Neuronal stem cell (in vitro differentiated cells): ENCODE measurements around the gene IFI27L2.

Source experiments
- DNase-seq: peaks from one replicate; pipeline ENCODE4 v3.0.0-alpha.2; 2013; ENCODE audit warnings: low spot score
- H2AFZ ChIP-seq: one replicate; pipeline ENCODE4 v1.6.1; 2013; ENCODE audit warnings: mild to moderate bottlenecking, low read length, inconsistent platforms
- H2AK5ac ChIP-seq: 2 replicates; pipeline ENCODE4 v1.6.1; 2013; ENCODE audit warnings: low read depth, mild to moderate bottlenecking, inconsistent platforms, low read length, moderate library complexity, mixed read lengths
- H2BK120ac ChIP-seq: 2 replicates; pipeline ENCODE4 v1.6.1; 2013; ENCODE audit warnings: low read depth, mild to moderate bottlenecking, inconsistent platforms, low read length, moderate library complexity, mixed read lengths
- H2BK12ac ChIP-seq: one replicate; pipeline ENCODE4 v1.6.1; 2013; ENCODE audit warnings: low read length, inconsistent platforms
- H2BK15ac ChIP-seq: 2 replicates; pipeline ENCODE4 v1.6.1; 2013; ENCODE audit warnings: mild to moderate bottlenecking, low read length, inconsistent platforms, mixed read lengths
- H2BK5ac ChIP-seq: one replicate; pipeline ENCODE4 v1.6.1; 2013; ENCODE audit warnings: inconsistent platforms, mild to moderate bottlenecking, low read length, moderate library complexity
- H3K14ac ChIP-seq: one replicate; pipeline ENCODE4 v1.6.1; 2013; ENCODE audit warnings: low read length, inconsistent platforms
- H3K18ac ChIP-seq: 2 replicates; pipeline ENCODE4 v1.6.1; 2013; ENCODE audit warnings: low read length, inconsistent platforms
- H3K23ac ChIP-seq: 2 replicates; pipeline ENCODE4 v1.6.1; 2013; ENCODE audit warnings: low read depth, mild to moderate bottlenecking, mixed read lengths, low read length, inconsistent platforms; ENCODE audit not compliant: poor library complexity
- H3K27ac ChIP-seq: replicated peaks from 3 replicates; pipeline ENCODE4 v1.5.1; 2013; ENCODE audit warnings: low read length, inconsistent platforms
- H3K27me3 ChIP-seq, 3 experiments: 2 replicates each; pipeline ENCODE4 v1.6.1; 2013; ENCODE audit warnings: low read length in 3 of 3, mild to moderate bottlenecking in 2 of 3, inconsistent platforms in 1 of 3, low read depth in 1 of 3, mixed read lengths in 1 of 3, moderate library complexity in 1 of 3; ENCODE audit not compliant: control insufficient read depth in 3 of 3, insufficient read depth in 3 of 3
- H3K36me3 ChIP-seq, 2 donors: replicated peaks in 1 of 2; 2 replicates each; pipeline ENCODE4 v1.6.1; 2013; ENCODE audit warnings: low read length in 2 of 2; ENCODE audit not compliant: control insufficient read depth in 2 of 2, insufficient read depth in 2 of 2
- H3K4ac ChIP-seq: 2 replicates; pipeline ENCODE4 v1.6.1; 2013; ENCODE audit warnings: inconsistent platforms, mild to moderate bottlenecking, low read length, moderate library complexity
- H3K4me1 ChIP-seq, 2 donors: 1 replicate in 1 of 2; 2 replicates in 1 of 2; pipeline ENCODE4 v1.6.1; 2013; ENCODE audit warnings: low read length in 2 of 2, low read depth in 1 of 2; ENCODE audit not compliant: control insufficient read depth in 2 of 2, insufficient read depth in 1 of 2
- H3K4me2 ChIP-seq: one replicate; pipeline ENCODE4 v1.6.1; 2013; ENCODE audit warnings: mild to moderate bottlenecking, low read length, inconsistent platforms; ENCODE audit not compliant: insufficient read depth, poor library complexity, severe bottlenecking
- H3K4me3 ChIP-seq, 2 donors: 2 replicates each; pipeline ENCODE4 v1.5.1; 2013; ENCODE audit warnings: low read length in 2 of 2, mild to moderate bottlenecking in 2 of 2, inconsistent platforms in 1 of 2, moderate library complexity in 1 of 2
- H3K79me1 ChIP-seq: one replicate; pipeline ENCODE4 v1.6.1; 2013; ENCODE audit warnings: low read depth, mild to moderate bottlenecking, inconsistent platforms, low read length, moderate library complexity
- H3K9ac ChIP-seq: one replicate; pipeline ENCODE4 v1.6.1; 2013; ENCODE audit warnings: mild to moderate bottlenecking, low read depth, low read length, inconsistent platforms; ENCODE audit not compliant: poor library complexity
- H3K9me3 ChIP-seq, 2 donors: replicated peaks in 1 of 2; 2 replicates each; pipeline versions ENCODE3 to v1.6.1; 2013; ENCODE audit warnings: low read length in 2 of 2, mild to moderate bottlenecking in 2 of 2, inconsistent platforms in 1 of 2, low read depth in 1 of 2, mixed read lengths in 1 of 2, moderate library complexity in 1 of 2; ENCODE audit not compliant: control insufficient read depth in 2 of 2, insufficient read depth in 1 of 2
- H4K8ac ChIP-seq: one replicate; pipeline ENCODE4 v1.6.1; 2013; ENCODE audit warnings: low read depth, mild to moderate bottlenecking, inconsistent platforms, low read length, moderate library complexity
- H4K91ac ChIP-seq: one replicate; pipeline ENCODE4 v1.6.1; 2013; ENCODE audit warnings: low read length, low read depth, mild to moderate bottlenecking, inconsistent platforms; ENCODE audit not compliant: poor library complexity
- WGBS, 2 donors: extraction: QIAGEN DNeasy Blood & Tissue Kit; methylation state at CpG; one replicate each; pipeline ENCODE4 v1.1.7; 2013; ENCODE audit warnings: missing lambda C conversion rate in 2 of 2, mixed read lengths in 1 of 2; ENCODE audit not compliant: insufficient read length in 2 of 2, insufficient replicate concordance in 1 of 2; ENCODE audit errors: extremely low coverage in 2 of 2; 5-methylcytosine and 5-hydroxymethylcytosine counted together

IFI27L2 gene

DNA sequence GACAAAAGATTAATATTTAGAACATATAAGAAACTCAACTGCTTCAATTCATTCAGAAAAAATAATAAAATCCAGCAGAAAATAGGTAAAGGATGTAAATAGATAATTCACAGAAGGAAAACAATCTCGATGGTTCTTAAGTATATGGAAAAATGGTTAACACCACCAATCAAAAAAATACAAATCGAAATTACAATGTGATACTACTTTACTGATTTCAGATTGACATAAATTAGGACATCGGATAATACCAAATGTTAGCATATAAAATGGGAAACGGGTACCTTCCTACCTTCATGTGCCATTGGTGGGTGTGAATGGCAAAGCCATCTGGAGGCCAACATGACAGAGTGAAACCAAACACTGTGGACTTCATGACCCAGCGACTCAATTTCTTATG lies 43.1 kb upstream of the IFI27L2 start:
- Histone ChIP-seq H4K91ac (no peak overlapping the region), H3K23ac (no peak overlapping the region), H3K36me3 (no peaks in the 10 kb centered on the region), H2BK15ac (no peak overlapping the region), H4K8ac (no peak overlapping the region), H2BK12ac (no peak overlapping the region), H2BK120ac (no peak overlapping the region), H3K9me3 (peaks cover 0 to 5% of the 10 kb centered on the region in 2 donors), H3K4ac (no peak overlapping the region), H3K4me3 (no peak overlapping the region), H3K18ac (no peak overlapping the region), H3K4me1 (peaks cover 0 to 5% of the 10 kb centered on the region in 2 donors), H3K9ac (no peak overlapping the region), H2AK5ac (no peak overlapping the region), H2AFZ (no peak overlapping the region), H3K79me1 (peaks cover 3% of the 10 kb centered on the region), H3K4me2 (no peak overlapping the region), H3K27ac (no peak overlapping the region), H3K14ac (no peak overlapping the region), H3K27me3 (peaks cover 0 to 25% (median 0%) of the 10 kb centered on the region in 3 experiments), H2BK5ac (no peak overlapping the region)
- DNase-seq: no peak
- no CpG with 5 or more reads among the region's 5 CpGs for WGBS, 2 donors

DNA sequence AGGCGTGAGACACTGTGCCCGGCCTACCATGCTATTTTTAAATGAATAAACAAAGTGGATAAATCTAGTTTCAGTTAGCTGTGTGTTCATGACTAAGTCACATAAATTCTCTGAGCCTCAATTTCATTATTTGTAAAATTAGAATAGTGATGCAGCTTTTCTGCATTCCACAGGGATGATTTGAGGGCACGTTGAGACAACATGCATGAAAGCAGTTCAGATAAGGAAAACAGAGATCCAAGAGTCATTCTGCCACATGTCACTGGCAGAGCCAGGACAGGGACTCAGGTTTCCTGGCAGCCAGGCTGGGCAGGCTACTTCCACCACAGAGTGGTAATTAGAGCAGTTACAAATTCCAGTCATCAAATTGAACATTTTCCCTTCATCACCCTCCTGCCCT lies 41.8 kb upstream of the IFI27L2 start:
- Histone ChIP-seq H2AK5ac (no peak overlapping the region), H3K9me3 (peaks cover 0 to 5% of the 10 kb centered on the region in 2 donors), H2BK120ac (no peak overlapping the region), H3K4me2 (no peak overlapping the region), H3K79me1 (peaks cover 3% of the 10 kb centered on the region), H2BK5ac (no peak overlapping the region), H3K9ac (no peak overlapping the region), H4K8ac (no peak overlapping the region), H3K23ac (no peak overlapping the region), H3K4me3 (no peak overlapping the region), H3K18ac (no peak overlapping the region), H2BK15ac (no peak overlapping the region), H3K27me3 (peaks cover 0 to 39% (median 0%) of the 10 kb centered on the region in 3 experiments), H3K4ac (no peak overlapping the region), H3K14ac (no peak overlapping the region), H3K36me3 (no peaks in the 10 kb centered on the region), H3K27ac (no peak overlapping the region), H4K91ac (no peak overlapping the region), H3K4me1 (peaks cover 0 to 5% of the 10 kb centered on the region in 2 donors), H2AFZ (no peak overlapping the region), H2BK12ac (no peak overlapping the region)
- no peak for DNase-seq
- no CpG with 5 or more reads among the region's 3 CpGs for WGBS, 2 donors

DNA sequence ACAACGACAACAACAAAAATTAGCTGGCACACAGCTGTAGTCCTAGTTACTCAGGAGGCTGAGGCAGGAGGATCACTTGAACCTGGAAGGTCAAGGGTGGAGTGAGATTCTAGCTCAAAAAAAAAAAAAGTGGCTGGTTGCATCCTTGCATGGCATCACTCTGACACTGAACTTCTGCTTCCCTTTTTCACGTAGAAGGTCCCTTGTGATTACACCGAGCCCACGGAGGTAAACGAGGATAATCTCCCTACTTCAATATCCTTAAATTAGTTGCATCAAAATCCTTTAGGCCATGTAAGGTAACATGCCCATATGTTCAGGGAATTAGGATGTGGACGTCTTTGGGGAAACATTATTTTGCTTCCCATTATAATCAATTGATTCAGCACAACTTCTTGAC lies 40.7 kb upstream of the IFI27L2 start:
- Histone ChIP-seq H3K18ac (no peak overlapping the region), H2BK120ac (no peak overlapping the region), H4K8ac (no peak overlapping the region), H3K4me2 (no peak overlapping the region), H3K27ac (no peak overlapping the region), H3K4me3 (no peak overlapping the region), H3K9me3 (peaks cover 0 to 5% of the 10 kb centered on the region in 2 donors), H3K9ac (no peak overlapping the region), H3K36me3 (no peaks in the 10 kb centered on the region), H2BK5ac (no peak overlapping the region), H2AK5ac (no peak overlapping the region), H3K4ac (no peak overlapping the region), H3K23ac (no peak overlapping the region), H3K14ac (no peak overlapping the region), H4K91ac (no peak overlapping the region), H3K79me1 (peaks cover 3% of the 10 kb centered on the region), H3K4me1 (peaks cover 2% of the 10 kb centered on the region in 2 donors), H2BK15ac (no peak overlapping the region), H3K27me3 (peaks cover 0 to 47% (median 0%) of the 10 kb centered on the region in 3 experiments), H2AFZ (no peak overlapping the region), H2BK12ac (no peak overlapping the region)
- WGBS, 2 donors: no CpG with 5 or more reads among the region's 6 CpGs
- DNase-seq: no peak

DNA sequence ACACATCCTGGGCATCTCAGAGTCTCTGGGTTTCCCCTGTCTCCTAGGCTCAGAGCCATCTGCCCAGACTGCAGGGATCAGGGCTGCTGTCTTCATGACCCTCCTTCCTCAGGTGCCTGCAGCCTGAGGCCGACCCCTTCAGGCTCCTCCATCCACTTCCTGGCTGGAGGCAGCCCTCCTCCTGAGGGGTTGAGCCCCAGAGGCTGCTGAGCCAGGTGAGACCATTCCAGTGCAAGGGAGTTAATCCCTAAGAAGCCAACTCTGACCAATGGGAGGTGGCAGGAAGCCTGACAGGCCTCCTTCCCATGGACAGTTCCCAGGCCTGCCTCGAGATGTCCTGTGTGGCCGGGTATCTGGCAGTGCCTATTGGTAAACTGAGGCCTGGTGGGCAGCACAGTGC lies 36.3 kb upstream of the IFI27L2 start:
- DNase-seq: no peak

More for the DNA sequence above, 36.3 kb upstream of the IFI27L2 start:
- no peak overlapping the region for H3K4me2 ChIP-seq
- no peak overlapping the region for H2AFZ ChIP-seq
- no peak overlapping the region for H2BK120ac ChIP-seq
- peak overlapping the region; percentile 14 for H2BK12ac ChIP-seq
- H4K91ac ChIP-seq: no peak overlapping the region
- H3K36me3 ChIP-seq: no peaks in the 10 kb centered on the region
- peak overlapping the region; percentile 23 for H3K23ac ChIP-seq
- H2AK5ac ChIP-seq: peak overlapping the region; percentile 56
- H3K14ac ChIP-seq: peak overlapping the region; percentile 60
- H2BK15ac ChIP-seq: peak overlapping the region; percentile 7
- H3K9ac ChIP-seq: no peak overlapping the region
- no CpG with 5 or more reads among the region's 3 CpGs for WGBS, 2 donors
- no peak overlapping the region for H3K4me3 ChIP-seq
- peaks cover 0 to 5% of the 10 kb centered on the region in 2 donors for H3K9me3 ChIP-seq
- H3K27me3 ChIP-seq: peaks cover 0 to 43% (median 0%) of the 10 kb centered on the region in 3 experiments
- peak overlapping the region; percentile 70 for H3K18ac ChIP-seq
- H2BK5ac ChIP-seq: no peak overlapping the region
- peaks cover 10 to 15% of the 10 kb centered on the region in 2 donors for H3K4me1 ChIP-seq
- H3K27ac ChIP-seq: no peak overlapping the region
- H4K8ac ChIP-seq: peak overlapping the region; percentile 19
- no peak overlapping the region for H3K4ac ChIP-seq
- no peaks in the 10 kb centered on the region for H3K79me1 ChIP-seq
